AG04450 (cell line): Measurements from ENCODE around the gene CACNB2. TPM values are rescaled to one million over a fixed set of nuclear protein-coding genes. Genes with fewer than 3 reads are reported as not detected.

ENCODE experiments used
- CTCF ChIA-PET: fragments of 300-600, 350-600 bp; formaldehyde crosslinking; extraction: SDS; loops from one replicate; lab custom pipeline; 2022; ENCODE audit warnings: antibody characterized with exemption, inconsistent platforms; lab: Charles Lee
- POLR2A ChIA-PET: fragments of 350-600 bp; formaldehyde crosslinking; extraction: SDS; loops from one replicate; lab custom pipeline; 2021; ENCODE audit warnings: antibody characterized with exemption, inconsistent platforms; lab: Yijun Ruan, JAX
- DNase-seq: peaks from one replicate; pipeline ENCODE4 v3.0.0-alpha.2; 2011; ENCODE audit warnings: low read depth, low spot score
- H3K27ac ChIP-seq: one replicate; pipeline ENCODE4 v1.5.1; 2012; ENCODE audit warnings: low read depth, low read length, control low read depth
- H3K27me3 ChIP-seq: one replicate; pipeline ENCODE4 v1.6.0; 2012; ENCODE audit warnings: low read length; ENCODE audit not compliant: control insufficient read depth, insufficient read depth
- H3K4me3 ChIP-seq: 2 replicates; pipeline ENCODE4 v1.5.1; 2011; ENCODE audit warnings: mild to moderate bottlenecking, low read depth, low read length, control low read depth
- H3K9me3 ChIP-seq: 2 replicates; pipeline ENCODE4 v1.5.1; 2012; ENCODE audit warnings: low read length; ENCODE audit not compliant: control insufficient read depth, insufficient read depth
- polyA plus RNA-seq: library from polyadenylated mRNA; depleted of rRNA; stranded (reverse); fragments of >200 nt; gene quantifications from 2 replicates; pipeline ENCODE4 v1.2.3, GENCODE V29; 2011
- TF ChIP-seq, protein P1 (sequence below): IDR thresholded peaks from 2 replicates; pipeline ENCODE4 v1.5.1; 2011; ENCODE audit warnings: low read depth, low read length, control low read depth, inconsistent platforms

Gene CACNB2
- polyA plus RNA-seq, 1 experiment, result 0.76 TPM

DNA sequence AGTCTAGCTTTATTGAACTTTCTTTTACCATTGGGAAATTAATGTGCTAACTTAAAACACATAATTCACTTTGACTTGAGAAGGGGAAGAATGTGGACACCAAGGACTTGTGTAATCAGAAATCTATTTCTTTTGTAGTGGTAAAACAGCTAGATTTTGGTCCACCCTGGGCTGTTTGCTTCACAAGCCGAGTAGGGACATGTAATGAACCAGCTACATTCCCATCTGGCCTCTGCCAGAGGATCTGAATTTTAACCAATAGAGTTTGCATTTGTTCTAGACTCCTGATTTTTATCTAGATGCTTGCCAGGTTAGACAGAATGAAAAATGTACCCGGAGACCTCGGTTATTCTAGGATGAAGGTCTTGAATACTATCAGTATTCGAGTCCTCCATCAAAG is 1.9 kb downstream of the CACNB2 start:
- ChIA-PET POLR2A (no interaction called here), CTCF (interaction anchor here (1.0 to 1.2 kb wide), 2 partner anchors 74 to 150 kb away, joined by 3 to 5 read pairs; no protein-coding TSS in a partner anchor)
- DNase-seq, result no peak
- Histone ChIP-seq H3K27ac (no peak overlapping the region), H3K27me3 (peaks cover 36% of the 10 kb centered on the region), H3K9me3 (no peaks in the 10 kb centered on the region; the same call in 1 of the 2 replicates), H3K4me3 (no peak overlapping the region)
- TF ChIP-seq, protein P1, sequence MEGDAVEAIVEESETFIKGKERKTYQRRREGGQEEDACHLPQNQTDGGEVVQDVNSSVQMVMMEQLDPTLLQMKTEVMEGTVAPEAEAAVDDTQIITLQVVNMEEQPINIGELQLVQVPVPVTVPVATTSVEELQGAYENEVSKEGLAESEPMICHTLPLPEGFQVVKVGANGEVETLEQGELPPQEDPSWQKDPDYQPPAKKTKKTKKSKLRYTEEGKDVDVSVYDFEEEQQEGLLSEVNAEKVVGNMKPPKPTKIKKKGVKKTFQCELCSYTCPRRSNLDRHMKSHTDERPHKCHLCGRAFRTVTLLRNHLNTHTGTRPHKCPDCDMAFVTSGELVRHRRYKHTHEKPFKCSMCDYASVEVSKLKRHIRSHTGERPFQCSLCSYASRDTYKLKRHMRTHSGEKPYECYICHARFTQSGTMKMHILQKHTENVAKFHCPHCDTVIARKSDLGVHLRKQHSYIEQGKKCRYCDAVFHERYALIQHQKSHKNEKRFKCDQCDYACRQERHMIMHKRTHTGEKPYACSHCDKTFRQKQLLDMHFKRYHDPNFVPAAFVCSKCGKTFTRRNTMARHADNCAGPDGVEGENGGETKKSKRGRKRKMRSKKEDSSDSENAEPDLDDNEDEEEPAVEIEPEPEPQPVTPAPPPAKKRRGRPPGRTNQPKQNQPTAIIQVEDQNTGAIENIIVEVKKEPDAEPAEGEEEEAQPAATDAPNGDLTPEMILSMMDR, result no peak

DNA sequence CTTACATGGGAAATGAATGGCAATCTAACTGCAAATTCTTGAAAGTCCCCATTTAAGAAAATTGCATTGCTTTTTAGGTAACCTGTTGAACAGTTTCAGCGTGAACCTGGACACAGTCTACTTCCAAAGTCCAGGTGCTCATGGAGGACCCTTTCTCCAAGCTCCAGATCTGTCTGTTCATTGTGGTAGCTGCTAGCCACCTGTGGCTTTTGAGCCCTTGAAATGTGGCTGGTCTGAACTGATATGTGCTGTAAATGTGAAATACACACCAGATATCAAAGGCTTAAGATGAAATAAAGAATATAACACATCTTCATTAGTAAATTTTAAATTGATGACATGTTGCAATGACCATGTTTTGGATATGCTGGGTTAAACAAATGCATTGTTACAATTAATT is 4.2 kb downstream of the CACNB2 start:
- no peaks in the 10 kb centered on the region; the same call in 1 of the 2 replicates for H3K9me3 ChIP-seq
- DNase-seq, result no peak
- POLR2A ChIA-PET, result no interaction called here
- CTCF ChIA-PET, result interaction anchor here (2.2 kb wide), 1 partner anchor 296 kb away, joined by 7 read pairs; no protein-coding TSS in a partner anchor
- H3K27me3 ChIP-seq, result peaks cover 34% of the 10 kb centered on the region
- H3K4me3 ChIP-seq, result no peak overlapping the region
- no peak overlapping the region for H3K27ac ChIP-seq
- TF ChIP-seq, protein P1, result no peak

DNA sequence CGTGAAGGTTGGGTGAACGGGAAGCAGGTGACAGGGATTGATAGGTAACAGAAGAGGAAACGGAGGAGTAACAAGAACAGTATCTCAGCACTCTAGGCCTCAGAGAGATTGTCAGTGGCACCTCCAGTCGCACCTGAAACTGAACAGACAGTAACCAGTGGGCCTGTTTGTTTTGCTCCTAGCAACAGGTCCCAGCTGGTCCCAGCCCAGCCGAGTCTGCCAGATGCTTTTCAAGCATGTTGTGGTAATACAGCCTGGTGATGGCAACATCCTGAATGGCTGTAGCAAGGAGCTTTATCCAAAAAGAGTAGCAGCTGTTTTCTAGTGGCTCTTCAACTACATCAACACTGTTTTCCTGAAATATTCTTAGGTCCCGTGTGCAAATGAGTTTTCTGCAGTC is 4.7 kb downstream of the CACNB2 start:
- H3K4me3 ChIP-seq, result no peak overlapping the region
- peaks cover 29% of the 10 kb centered on the region for H3K27me3 ChIP-seq
- ChIA-PET POLR2A (interaction anchor here (0.6 kb wide), 1 partner anchor 34 kb away, joined by 3 read pairs; no protein-coding TSS in a partner anchor), CTCF (interaction anchor here (2.2 kb wide), 1 partner anchor 297 kb away, joined by 7 read pairs; no protein-coding TSS in a partner anchor)
- no peak for DNase-seq
- TF ChIP-seq, protein P1, result no peak
- no peak overlapping the region for H3K27ac ChIP-seq
- no peaks in the 10 kb centered on the region; the same call in 1 of the 2 replicates for H3K9me3 ChIP-seq

DNA sequence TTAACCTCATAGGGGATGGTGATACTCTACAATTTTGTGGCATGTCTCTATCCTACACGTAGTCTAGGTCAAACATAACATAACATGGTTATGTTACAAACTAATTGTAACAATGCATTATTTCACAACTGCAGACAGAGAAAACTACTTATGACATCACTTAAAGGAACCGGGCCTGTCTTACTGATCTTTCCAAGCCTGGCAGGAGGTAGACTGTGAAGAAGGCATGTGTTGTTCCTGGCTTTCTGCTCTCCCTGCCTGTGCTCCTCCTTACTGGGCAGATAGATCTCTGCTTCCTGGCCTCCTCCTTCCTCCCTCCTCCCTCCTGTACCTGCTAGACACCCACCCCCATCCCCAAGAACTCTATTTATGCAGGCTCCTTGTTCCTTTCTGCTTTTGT is 5.4 kb downstream of the CACNB2 start:
- POLR2A ChIA-PET, result interaction anchor here (0.6 kb wide), 1 partner anchor 34 kb away, joined by 3 read pairs; no protein-coding TSS in a partner anchor
- CTCF ChIA-PET, result interaction anchor here (0.6 to 2.2 kb wide), 2 partner anchors 233 to 297 kb away, joined by 5 to 7 read pairs; no protein-coding TSS in a partner anchor
- Histone ChIP-seq H3K9me3 (no peaks in the 10 kb centered on the region; the same call in 1 of the 2 replicates), H3K27ac (no peak overlapping the region), H3K4me3 (no peak overlapping the region), H3K27me3 (peaks cover 26% of the 10 kb centered on the region)
- DNase-seq, result no peak
- TF ChIP-seq, protein P1, result no peak

DNA sequence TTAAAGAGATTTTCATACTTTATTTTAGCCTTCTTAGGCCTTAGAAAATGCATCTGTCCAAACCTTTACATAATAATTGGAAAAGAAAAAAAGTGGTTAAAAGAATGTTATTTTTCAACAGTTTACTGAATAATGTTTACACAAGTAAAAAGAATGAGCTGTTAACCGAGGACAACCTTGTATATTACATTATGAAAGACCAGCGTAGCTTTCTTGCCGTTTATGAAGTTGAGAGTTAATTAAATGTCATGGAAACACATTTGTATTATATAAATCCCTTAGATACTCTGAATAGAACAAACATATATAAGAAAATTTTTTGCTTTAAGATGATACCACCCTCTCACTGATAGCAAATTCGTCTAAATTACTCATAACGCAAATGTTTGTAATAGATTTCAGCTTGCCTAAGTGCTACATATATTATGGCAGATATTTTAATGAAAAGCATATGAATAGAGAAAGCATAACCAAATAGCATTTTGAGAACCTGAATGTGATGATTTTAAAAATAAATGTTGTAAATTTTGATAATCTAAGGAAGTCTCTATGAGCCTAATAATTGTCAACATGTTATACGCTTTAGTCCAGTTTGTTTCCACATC is 9.1 kb downstream of the CACNB2 start:
- Histone ChIP-seq H3K27ac (no peak overlapping the region), H3K9me3 (no peaks in the 10 kb centered on the region), H3K27me3 (peaks cover 2% of the 10 kb centered on the region), H3K4me3 (no peak overlapping the region)
- DNase-seq, result no peak
- POLR2A ChIA-PET, result no interaction called here
- TF ChIP-seq, protein P1, result no peak
- CTCF ChIA-PET, result interaction anchor here (0.6 kb wide), 1 partner anchor 18 kb away, joined by 3 read pairs; no protein-coding TSS in a partner anchor
